Activated gamma-delta T cell treated with anti-CD3 and anti-CD28 coated beads, Interleukin-2, amount 50 U/mL, for 16 hours (primary cell): ENCODE data around the gene AP3M1.

ENCODE experiments used
- DNase-seq: peaks from one replicate; pipeline ENCODE4 v3.0.0-alpha.2; 2020; ENCODE audit warnings: low read depth

AP3M1 gene

GRCh38 chr10:74079936-74080590 lies 70.6 kb downstream of the AP3M1 start:
- no peak for DNase-seq

DNA sequence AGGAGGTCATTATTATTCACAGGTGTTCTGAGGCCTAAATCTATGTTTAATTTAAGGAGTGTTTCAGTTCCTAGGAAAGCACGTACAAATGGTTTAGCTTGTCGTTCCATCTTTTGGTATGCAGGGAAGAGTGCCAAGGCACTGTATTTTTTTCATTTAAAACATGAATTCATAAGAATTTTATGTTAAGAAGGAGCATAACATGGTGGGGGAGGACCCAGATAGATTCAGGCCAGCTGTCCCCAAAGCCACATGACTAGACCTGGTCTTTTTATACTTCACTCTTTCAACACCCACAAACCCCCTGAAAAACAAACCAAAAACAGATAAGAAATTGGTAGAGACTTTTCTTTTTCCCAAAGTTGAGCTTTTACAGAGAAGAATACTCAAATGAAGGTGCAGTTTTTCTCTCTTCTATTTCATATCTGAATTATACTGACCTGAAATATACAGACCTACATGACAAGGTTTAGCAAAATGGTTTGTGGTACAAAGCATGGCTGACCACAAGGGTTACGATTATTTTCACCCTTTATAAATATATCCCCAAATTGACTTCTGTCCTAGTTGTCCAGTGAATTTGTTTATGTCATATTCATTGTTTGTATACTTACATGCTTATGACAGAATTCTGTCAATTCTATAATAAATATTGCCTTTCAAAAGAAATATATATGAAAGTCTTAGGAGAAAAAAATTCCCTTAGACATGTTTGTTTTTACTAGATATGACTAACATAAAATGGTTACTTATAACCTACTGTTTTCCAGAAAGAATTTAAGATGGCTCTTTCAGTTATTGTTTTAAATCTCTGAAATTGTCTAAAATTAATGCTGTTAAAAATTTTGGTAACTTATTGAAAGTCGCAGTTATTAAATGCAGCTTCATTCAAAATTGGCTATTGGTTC lies 71.3 kb downstream of the AP3M1 start:
- DNase-seq, result no peak

GRCh38 chr10:74078037-74078436 lies 72.6 kb downstream of the AP3M1 start:
- peak; percentile 33 for DNase-seq

- no peak for DNase-seq
Observed at GRCh38 chr10:74077416-74077815, 73.2 kb downstream of the AP3M1 start.

- no peak for DNase-seq
Observed at GRCh38 chr10:74076961-74077360, 73.7 kb downstream of the AP3M1 start.

DNA sequence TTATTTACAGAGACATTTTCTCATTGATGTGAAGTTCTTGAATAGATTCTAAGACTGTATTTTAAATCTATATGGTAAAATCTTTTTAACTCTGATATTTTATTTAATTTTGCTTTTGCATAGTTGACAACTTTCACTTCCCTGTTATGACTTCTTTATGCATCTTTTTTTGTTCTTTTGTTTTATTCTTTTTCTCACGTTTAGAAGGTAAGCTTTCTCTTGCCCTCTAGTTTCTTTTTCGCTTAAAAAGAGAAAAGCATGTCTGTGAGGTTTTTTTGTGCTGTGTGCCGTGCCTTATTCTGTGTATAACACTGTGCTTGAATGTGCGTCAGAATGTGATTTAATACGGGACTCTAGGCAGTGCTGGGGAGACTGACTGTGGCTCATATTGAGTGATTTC lies 74.7 kb downstream of the AP3M1 start:
- DNase-seq, result no peak

DNA sequence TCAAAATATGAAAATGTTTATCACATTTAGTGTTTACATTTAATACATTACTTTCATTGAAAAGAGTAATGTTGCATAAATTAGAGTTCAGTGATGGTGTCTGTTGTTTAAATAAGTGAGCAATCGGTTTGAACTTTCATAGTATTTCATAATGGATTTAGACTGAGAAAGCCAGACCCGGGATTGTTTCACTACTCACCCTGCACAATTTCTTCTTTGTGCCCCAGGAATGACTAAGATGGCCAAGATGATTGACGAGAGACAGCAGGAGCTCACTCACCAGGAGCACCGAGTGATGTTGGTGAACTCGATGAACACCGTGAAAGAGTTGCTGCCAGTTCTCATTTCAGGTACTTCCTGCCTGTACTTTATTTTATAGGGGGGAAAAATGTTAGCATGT lies 78.1 kb downstream of the AP3M1 start:
- DNase-seq, result no peak

DNA sequence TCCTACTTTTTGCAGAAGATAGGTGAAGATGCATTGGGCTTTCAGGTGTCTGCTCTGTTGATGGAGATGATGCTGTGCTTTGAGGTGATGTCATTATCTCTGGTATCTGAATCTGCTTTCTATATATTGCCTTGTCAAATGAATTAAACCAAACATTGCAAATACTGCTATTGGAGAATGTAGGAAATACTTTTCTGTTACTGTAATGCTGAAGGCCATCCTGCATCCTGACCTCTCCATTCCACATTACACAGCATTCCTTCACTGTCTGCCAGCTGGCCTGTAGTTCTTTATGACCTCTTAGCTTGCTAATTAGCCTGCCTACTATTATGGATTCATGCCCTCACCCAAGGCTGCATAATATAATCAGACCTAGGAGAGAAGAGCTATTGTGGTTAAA lies 79.5 kb downstream of the AP3M1 start:
- no peak for DNase-seq
